NCI-H1048 (cell line): ENCODE measurements around the gene CYP3A7.
"Not testable (repeated sequence)": the region's sequence is repeated elsewhere in the genome, so short reads cannot be mapped to it uniquely, and the experiment has no call there.

Source experiments
- DNase-seq: peaks from one replicate; lab custom pipeline; 2025; lab: John Stamatoyannopoulos, UW

CYP3A7 gene

DNA sequence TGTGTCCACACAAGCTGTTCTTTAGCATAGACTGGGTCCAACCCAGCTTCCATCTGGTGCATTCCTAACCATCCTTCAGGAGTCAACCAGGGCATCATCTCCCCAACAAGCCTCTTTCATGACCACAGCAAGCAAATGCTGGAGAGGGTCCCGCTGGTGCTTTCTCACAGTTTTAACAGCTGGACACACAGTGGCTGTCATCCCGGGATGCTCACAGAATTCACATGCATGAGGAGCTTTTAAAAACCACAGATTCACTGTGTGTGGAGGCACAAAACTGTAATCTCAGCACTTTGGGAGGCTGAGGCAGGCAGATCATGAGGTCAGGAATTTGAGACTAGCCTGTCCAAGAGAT lies 6.4 kb upstream of the CYP3A7 start:
- DNase-seq = no peak

DNA sequence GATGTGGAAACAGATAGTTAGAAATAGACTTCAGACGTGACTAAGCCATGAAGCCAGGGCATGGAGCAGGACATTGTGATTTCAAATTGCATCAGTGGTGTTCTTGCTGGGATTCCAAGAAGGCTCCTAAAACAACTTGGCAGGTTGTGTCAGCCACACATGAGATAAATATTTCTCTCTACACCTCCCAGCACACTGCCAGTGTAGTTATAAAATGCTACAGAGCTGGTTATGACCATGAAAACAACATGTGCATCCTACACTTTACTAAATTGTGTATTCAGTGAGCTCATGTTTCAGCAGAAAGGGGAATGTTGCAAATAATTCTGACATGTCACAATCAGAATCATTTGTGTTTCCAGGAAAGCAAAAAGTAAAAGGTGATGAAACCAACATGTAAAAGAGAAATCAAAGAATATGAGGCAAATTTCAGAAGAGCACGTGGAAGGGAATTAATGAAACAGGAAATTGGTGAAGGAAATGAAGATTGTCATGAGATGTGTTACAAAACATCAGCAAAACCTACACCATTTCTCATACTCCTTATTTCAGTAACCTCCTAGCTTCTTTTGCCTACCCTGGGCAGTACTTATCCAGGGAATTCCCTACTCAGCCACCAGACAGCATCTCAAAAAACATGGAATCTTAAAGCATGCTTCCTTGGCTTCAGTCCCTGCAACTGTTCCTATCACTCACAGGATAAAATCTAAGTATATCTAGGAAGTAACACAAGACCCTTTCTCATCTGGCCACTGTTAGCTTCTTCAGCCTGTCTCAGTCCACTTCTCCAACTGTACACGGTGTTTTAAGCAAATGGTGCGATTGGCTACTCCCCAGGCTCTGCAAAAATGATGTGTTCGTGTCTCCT lies 5.8 kb upstream of the CYP3A7 start:
- no peak for DNase-seq

DNA sequence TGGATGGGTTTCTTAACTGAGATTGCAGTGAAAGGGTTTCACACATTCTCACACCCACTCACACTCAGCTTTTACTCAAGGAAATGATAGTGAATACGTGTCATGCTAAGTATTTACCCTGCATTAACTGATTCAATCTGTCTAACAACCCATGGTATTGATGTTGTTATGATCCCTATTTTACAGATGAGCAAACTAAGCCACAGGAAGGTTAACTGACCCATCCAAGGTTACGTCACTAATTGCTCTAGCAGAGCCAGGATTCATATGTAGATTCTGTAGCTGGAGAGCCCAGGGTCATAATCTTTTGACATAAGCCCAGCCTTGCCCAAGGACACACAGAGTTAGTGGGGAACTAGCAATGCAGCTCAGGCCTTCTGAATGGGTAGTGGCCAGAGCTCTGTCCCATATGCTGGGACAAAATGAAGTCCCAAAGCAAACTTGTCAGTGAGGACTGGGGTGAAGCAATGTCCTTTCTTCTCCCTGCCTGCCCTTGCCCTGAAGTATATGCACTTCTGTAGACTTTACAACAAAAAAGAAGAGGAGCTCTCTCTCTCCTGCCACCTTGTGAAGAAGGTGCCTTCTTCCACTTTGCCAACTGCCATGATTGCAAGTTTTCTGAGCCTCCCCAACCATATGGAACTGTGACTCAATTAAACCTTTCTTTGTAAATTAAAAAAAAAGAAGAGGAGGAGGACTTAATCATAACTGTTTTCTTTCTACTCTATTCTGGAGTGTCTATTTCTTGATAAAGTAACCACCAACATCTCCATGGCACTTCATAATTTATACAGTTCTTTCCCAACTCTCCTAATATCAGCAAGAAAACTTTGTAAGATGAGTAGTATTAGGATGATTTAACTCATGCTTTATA lies 4.9 kb upstream of the CYP3A7 start:
- DNase-seq = no peak

DNA sequence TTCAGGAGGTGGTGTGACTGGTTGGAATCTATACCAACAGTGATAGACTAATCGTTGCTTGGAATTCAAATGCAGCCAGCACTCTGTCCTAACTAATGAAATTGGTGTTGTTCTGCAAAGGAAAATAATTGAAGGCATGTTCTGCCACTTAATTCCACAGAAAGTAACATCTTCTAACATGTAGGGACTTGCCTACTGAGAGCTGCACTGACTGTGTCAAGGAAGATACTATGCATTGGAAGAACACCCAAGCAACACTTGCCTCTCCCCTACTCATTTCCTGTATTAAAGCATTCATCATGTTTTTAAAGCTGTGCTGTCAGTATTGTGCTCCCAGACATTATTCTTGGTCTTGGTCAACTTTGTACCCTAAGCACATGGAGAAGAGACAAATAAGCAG lies 2.7 kb upstream of the CYP3A7 start:
- no peak for DNase-seq

DNA sequence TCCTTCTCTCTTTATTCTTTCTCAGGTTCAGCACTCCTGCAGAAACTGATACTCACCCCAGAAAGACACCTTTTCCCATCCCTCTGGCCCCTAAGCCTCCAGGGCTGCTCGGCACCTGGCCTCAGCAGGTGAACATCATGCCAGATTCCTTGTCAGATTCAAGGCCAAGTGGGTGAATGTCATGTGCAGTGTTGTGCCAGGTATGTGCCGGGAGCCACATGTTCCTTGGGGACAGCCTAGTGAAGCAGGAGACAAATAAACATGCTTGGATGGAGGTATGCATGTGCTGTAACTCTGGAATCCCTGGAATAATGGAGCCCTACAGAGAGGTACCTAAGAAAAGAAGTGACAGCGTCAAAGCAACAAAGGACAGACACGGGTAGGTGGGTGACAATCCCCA lies 1.7 kb upstream of the CYP3A7 start:
- DNase-seq = not testable (repeated sequence)

DNA sequence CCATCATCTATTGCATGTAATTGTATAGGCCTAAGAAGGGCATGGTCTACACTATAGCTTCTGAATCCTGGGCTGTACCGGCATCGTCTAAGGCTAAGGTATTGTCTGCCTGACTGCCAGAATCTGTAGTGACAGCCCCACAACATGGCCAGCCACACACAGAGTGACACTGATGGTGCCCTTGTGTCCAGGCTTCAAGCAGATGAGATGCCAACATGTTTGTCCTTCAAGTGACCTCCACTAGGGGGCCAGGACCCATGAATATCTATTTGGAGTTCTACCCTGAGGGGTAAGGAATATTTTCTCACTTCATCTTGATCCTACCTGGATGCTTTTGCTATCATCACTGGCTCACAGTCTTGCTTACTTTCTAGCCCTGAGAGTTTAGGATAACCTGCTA lies 1.5 kb downstream of the CYP3A7 start:
- no peak for DNase-seq

DNA sequence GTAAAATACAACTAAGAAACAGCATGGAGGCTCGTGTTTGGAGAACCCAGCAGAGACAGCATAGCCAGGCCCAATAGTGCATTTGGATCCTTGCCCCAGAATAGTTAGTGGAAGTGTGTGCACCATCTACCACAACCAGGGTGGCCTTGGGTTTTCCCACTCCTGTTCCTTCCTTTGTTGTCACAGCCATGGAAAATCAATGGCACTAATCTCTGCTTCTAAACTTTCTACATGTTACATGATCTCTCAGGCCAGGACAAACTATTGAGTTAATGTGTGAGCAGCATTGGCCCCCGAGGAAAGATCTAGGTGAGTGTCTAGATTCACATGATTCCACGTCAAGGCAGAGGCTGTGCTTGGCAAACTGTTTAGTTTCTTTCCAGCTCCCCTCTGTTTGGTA lies 2.0 kb downstream of the CYP3A7 start:
- no peak for DNase-seq

DNA sequence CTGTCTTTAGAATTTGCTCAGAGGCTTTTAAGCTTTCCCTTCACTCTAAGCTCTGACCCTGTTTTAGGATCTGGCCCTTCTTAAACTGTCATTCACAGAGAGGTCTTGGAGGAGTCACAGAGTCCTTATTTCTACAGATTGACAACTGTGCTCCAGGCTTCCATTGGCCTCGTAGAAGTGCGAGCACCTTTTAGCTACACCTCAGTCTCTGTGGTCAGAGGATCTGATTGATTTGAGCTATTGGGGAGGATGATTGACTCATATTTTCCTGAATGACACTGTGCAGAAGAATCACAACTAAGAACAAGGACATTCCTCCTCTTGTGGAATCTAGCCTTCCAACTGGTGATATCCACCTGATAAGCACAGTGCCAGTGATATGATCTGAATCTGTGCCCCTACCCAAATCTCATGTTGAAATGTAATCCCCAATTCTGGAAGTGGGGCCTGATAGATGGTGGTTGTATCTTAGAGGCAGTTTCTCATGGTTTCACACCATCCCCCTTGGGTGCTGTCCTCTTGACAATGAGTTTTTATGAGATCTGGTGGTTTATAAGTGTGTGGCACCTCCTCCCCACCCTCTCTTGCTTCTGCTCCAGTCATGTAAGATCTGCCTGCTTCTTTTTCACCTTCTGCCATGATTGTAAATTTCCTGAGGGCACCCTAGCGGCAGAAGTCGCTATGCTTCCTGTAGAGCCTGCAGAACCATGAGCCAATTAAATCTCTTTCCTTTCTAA lies 3.2 kb downstream of the CYP3A7 start:
- no peak for DNase-seq

DNA sequence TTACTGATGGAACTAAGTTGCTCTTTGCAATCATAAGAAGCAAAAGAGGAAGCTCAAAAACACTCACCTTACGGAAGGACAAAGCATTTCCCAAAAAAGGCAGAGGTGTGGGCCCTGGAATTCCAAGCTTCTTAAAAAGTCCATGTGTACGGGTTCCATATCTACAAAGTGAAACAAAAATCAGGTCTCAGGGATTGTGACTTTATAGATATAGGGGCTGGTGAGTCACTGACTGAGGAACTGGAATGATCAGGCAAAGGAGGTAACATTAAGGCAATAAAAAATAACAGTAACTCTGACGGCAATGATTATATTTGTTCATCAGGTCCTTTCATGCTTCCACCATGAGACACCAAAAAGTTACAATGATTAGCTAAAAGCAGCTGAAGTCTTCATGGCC lies 4.0 kb downstream of the CYP3A7 start:
- no peak for DNase-seq

DNA sequence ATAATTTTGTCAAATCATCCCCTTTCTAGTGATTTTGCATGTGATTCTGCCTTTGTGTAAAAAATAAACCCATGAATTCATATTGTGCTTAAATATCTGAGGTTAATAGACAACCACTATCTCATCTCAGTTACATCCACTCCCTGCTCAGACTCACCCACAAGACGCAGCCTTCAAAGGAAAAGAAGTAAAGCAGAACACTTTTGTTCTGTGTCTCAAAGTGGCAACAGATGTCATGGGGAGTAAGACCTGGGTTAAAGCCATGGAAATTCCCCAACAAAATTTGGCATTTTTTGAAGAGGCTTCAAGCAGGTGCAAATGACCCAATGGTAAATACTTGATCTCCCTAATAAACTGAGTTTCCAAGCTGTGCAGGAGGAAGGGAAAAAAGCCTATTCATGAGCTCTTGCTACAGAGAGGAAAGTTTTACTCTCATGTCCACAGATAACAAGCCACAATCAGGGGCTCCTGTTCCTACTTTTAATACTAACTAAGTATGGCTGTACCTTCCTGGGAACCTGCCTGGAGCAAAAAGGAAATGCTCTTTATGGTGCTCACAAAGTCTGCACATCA lies 4.7 kb downstream of the CYP3A7 start:
- no peak for DNase-seq

DNA sequence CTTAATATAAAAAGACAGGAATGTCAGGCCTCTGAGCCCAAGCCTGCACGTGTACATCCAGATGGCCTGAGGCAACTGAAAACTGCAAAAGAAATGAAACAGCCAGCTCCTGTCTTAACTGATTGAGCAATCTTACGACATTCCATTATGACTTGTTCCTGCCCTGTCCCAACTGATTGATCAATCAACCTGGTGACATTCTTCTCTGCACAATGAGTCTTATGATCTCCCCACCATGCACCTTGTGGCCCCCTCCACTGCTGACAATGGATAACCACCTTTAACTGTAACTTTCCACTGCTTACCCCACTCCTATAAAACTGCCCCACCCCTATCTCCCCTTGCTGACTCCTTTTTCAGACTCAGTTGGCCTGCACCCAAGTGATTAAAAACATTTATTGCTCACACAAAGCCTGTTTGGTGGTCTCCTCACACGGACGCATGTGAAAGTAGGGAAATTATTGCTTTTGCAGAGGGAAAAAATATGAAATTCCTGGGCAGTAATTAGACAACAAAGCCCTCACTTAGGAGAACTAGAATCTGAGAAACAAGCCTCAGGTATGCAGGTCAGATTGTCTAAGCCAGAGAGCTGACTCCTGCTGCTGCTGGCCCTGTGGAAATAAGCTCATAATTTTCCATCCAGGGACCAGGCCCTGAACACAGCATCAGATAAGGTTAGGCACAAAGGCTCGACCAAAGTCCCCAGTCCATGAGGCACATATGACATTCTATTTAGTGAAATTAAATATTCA lies 5.3 kb downstream of the CYP3A7 start:
- DNase-seq = no peak

DNA sequence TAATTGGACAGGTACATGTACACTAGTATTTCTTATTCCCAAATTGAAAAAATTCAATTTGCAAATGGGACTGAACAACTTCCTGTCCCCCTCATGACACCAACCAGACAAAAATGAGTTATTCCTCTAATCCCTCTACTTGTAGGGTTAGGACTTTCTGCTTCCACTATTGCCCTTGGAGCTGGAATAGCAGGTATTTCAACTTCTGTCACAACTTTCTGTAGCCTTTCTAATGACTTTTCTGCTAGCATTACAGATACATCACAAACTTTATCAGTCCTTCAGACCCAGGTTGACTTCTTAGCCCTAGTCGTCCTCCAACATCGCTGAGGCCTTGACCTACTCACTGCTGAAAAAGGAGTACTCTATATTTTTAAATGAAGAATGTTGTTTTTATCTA lies 6.4 kb downstream of the CYP3A7 start:
- no peak for DNase-seq

DNA sequence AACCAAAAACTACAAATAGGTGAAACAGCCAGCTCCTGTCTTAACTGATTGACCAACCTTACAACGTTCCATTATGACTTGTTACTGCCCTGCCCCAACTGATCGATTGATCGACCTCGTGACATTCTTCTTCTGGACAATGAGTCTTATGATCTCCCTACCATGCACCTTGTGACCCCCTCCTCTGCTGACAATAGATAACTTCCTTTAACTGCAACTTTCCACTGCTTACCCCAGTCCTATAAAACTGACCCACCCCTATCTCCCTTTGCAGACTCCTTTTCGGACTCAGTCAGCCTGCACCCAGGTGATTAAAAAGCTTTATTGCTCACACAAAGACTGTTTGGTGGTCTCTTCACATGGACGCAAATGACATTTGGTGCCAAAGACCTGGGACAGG lies 11.8 kb downstream of the CYP3A7 start:
- DNase-seq = not testable (repeated sequence)

DNA sequence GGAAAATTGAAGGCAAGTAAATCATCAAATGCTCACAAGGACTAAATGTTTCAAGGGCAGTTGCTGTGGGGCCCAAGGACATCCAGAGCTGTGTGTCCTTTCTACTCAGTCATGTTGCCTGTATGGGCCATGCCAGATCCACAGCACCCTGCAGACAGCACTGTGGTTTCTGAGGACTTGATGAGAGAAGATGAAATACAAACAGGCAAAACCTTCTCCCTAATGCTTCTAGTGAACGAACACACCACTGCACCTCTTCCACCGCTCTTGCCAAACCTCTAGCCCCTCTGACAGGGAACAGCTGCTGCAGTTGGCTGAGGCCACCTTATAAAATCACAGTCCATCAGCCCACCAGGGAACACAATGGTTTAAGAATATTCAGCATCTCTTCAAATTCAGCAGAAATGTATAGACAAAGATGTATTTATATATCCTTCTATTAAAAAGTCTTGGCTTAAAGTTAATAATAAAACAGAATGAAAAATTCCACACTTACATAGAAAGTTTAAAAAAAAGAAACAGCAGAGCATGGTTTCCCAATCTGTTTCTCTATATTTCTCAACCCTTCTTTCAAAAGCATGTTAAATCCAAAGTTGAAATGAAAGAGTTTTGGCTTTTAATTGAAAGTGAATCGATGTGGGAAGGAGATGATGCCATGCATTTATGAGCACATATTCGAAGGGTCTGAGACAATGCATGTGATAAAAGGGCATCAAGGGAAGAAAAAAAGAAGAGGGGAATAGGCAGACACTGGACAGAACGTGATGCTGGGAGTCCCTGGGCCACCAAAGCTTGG lies 14.0 kb downstream of the CYP3A7 start:
- DNase-seq = no peak

DNA sequence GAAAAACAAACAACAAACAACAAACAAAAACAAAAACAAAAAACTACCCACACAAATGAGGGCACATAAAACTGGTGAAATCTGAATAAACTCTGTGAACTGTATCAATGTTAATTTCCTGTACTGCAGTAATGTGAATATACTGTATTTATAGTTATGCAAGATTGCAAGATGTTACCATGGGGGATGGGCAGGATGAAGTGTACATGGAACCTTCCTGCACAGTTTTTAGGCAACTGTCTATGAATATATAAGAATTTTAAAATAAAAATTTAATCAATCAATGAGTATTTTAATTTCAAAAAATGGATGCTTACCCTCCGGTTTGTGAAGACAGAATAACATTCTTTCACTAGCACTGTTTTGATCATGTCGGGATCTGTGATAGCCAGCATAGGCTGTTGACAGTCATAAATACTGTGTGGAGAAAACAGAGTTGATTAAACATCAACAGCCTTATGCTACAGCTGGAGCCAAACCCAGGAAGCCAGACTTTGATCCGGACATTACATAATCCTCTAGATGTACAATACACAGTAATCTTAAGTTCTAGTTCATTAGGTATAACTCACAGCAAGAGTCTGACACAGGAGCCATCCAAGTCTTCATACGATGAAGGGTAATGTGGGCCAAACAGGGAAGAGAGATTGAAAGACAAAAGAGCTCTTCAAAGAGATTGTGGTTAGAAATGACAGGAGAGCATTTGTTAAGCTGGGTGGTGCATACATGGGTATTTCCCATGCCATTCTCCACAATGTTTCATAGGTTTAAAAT lies 14.8 kb downstream of the CYP3A7 start:
- DNase-seq = no peak

DNA sequence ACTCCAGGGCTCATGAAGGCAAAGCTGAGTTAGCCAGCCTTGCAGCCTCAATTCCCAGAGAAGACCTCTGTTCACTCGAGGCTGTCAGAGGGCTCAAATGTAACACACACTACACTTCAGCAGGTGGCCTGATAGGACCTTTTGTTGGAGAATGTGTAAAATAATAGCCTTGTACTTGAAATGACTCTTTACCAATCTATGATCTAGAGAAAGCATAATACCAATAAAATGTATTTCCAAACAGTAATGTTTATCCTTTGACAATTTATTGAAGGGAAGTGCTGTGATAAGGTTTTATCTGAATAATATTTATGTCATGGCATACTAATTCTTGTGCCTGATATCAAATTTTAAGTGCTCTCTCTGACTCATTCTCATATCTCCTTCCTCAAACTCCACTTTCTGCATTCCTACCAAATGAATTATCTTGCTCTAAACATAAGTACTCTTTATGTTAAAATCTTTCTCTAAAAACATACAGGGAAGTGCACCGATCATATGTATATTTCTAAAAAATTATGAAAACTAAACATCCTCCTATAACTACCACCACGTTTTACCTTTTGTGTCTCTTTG lies 20.9 kb downstream of the CYP3A7 start:
- DNase-seq = no peak

DNA sequence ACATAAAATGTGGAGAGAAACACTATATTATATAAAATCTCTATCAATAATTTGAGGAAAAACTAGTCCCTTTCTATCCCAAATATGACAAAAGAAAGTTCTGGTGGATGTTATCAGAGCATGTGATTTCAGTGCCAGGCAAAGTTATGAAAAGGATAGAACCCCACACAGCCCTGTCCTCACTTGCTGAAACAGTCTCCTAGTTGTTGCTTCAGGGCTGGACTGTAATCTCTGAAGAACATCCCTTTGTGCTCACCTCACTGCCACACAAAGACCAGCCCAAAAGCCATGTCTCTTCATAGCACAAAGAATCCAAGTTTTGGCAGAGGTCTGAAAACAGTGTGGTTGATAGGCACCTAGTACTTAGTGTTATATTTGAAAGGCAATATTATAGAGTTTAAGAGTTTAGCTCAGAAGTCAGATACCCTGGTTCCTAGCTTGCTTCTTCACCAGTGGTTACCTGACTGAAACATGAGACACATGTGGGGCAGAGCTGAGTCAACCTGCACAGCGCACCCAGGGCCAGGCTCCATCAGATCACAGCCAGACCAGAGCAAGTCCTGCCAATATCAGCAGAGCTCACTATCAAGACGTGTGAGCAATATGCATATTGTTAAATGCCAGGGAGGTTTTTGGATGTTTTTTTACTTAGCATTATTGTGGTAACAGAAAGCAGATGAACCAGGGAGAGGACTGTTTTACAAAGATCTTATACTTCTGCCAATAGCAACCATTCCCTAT lies 25.0 kb downstream of the CYP3A7 start:
- no peak for DNase-seq

DNA sequence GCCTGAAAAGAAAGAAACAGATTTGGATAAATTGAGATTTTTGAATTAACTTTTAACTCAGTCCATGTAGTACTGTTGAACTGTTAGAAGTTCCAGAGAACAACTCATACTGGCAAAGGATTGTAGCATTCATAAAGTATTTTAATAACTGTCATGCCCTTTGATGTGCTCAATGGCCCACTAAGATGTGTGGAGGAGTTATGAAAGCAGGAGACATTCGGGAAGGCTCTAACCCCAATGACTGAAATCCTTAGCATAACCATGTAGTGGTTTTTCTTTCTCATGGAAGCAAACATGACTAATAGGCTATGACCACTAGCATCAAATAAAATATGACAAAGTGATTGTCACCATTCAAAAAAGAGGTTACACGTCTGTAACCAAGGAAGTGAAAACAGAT lies 25.7 kb downstream of the CYP3A7 start:
- no peak for DNase-seq

DNA sequence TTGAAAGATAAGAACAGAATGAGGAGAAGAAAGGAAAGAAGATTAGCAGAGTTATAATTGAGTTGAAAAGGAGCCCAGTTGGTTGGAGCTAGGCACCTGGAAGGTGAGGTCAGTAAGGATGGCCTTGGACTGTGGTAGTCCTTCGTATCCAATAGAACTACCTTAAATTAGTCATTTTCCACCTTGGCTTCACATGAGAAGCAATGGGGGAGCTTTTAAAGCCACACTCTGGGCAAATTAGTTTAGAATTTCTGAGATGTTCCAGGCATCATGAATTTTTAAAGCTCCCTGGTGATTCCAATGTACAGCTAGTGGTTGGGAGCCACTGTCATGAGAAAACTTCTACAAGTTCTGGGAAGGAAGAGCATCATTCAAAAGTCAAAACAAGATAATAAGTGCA lies 27.9 kb downstream of the CYP3A7 start:
- no peak for DNase-seq
